ENCODE measurements around the gene CDH13.

GRCh38 chr16:83219285-83219684, 592.5 kb downstream of the CDH13 start:
- TF ChIP-seq, protein P1, sequence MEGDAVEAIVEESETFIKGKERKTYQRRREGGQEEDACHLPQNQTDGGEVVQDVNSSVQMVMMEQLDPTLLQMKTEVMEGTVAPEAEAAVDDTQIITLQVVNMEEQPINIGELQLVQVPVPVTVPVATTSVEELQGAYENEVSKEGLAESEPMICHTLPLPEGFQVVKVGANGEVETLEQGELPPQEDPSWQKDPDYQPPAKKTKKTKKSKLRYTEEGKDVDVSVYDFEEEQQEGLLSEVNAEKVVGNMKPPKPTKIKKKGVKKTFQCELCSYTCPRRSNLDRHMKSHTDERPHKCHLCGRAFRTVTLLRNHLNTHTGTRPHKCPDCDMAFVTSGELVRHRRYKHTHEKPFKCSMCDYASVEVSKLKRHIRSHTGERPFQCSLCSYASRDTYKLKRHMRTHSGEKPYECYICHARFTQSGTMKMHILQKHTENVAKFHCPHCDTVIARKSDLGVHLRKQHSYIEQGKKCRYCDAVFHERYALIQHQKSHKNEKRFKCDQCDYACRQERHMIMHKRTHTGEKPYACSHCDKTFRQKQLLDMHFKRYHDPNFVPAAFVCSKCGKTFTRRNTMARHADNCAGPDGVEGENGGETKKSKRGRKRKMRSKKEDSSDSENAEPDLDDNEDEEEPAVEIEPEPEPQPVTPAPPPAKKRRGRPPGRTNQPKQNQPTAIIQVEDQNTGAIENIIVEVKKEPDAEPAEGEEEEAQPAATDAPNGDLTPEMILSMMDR (conservative IDR thresholded peaks at IDR 0.05; ENCODE audit: low read depth, low read length): no peak
- TF ChIP-seq EZH2 (IDR thresholded peaks at IDR 0.05; ENCODE audit: borderline replicate concordance, low read depth, low read length, poor library complexity, severe bottlenecking): no peak

Measured in A673 (cell line).